Measurements from ENCODE around the gene OTOS. TPM values are rescaled to one million over a fixed set of nuclear protein-coding genes. Genes with fewer than 3 reads are reported as not detected.

OTOS gene
- not detected in 2 replicates for total RNA-seq

GRCh38 chr2:240140511-240140910, at the start of gene OTOS:
OTOS (minus strand) TSS chr2:240140658; CDS start chr2:240140326, 332 bp downstream.

GRCh38 chr2:240136013-240136670, 4.3 kb downstream of the OTOS start, which contains the start of gene COPS9:
COPS9 (minus strand) TSS chr2:240136305; CDS start chr2:240136284, 21 bp downstream.

Other genes with a start within 250 kb of the OTOS start
- 103 and 126 TPM in 2 replicates for gene NDUFA10, start 115.3 kb downstream of the OTOS start, total RNA-seq
- gene OR6B2, start 110.2 kb downstream of the OTOS start, total RNA-seq: not detected in 2 replicates
- gene OR6B3, start 87.1 kb downstream of the OTOS start, total RNA-seq: not detected in 2 replicates
- gene COPS9, start 4.4 kb downstream of the OTOS start, total RNA-seq: 133 and 191 TPM in 2 replicates